Retina (tissue), 1 donor: ENCODE results near the gene HSD11B2.

Experiments
- DNase-seq: peaks from one replicate; pipeline ENCODE4 v3.0.0-alpha.2; 2016

HSD11B2 gene

GRCh38 chr16:67454852-67455251 lies 23.9 kb downstream of the HSD11B2 start:
- no peak for DNase-seq

DNA sequence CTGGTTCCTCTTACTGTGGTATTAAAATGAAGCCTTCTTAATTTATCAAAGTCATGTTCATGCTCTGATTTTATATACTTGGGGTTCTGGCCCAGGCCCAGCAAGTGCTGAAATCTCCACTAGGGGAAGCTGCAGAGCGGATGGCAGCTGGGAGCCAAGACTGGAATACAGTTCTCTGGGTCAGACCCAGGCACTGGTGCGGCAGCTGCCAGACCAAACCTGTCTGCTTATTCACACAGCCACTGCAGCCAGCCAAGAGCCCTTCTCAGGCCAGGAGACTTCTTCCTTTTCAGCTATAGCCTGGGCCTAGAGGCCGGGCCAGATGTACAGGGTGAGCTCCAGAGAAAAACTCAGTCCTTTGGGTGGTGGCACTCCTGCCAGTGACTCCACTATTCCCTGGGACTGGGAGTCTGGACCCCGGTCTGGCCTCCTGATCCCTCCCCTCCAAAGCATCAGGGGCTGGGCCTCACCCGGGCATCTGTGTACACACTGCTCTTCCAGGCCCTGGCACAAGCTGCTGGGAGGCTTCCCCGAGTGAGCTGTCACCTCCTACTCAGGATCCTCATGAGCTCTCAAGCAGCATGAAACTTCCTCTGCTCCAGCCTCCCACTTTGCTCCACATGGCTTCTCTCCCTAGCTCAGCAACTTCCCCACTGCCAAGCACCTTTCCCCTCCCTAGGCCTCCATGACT lies 25.6 kb downstream of the HSD11B2 start:
- no peak for DNase-seq

- DNase-seq, result no peak
These were observed 26.7 kb downstream of the HSD11B2 start for GRCh38 chr16:67457611-67458010.

DNA sequence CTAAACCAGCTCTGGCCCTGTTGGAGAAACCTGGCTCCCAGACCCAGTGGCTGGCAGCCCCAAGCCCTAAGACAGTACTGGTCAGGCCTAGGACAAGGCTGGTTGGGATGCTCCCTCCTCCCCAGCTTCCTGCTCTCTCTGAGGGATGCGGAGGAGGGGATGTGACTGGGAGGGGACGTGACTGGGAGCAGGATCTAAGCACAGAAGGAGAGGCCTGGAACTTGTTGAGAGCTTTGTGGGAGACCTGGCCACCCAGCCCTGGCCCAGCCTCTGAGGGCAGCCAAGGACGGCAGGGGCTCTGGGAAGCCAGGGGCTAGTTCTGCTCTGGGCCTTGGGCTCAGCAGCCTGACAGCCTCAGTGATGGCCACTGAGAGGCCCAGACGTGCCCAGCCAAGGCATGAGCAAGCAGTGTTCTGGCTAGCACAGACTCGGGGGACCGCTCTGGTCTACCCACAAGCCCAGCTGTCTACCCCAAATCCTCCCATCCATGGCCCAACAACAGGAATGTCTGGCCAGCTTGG lies 27.3 kb downstream of the HSD11B2 start:
- DNase-seq, result no peak

GRCh38 chr16:67459066-67459860 lies 28.3 kb downstream of the HSD11B2 start:
- no peak for DNase-seq

- no peak for DNase-seq
These were observed 28.9 kb downstream of the HSD11B2 start for GRCh38 chr16:67459861-67460150.

- DNase-seq, result no peak
These were observed 29.2 kb downstream of the HSD11B2 start for GRCh38 chr16:67460168-67460567.

GRCh38 chr16:67460961-67461360 lies 30.0 kb downstream of the HSD11B2 start:
- DNase-seq, result no peak

- no peak for DNase-seq
These were observed 30.8 kb downstream of the HSD11B2 start for GRCh38 chr16:67461600-67462278.

GRCh38 chr16:67462279-67462655 lies 31.3 kb downstream of the HSD11B2 start:
- no peak for DNase-seq

- DNase-seq, result no peak
These were observed 32.1 kb downstream of the HSD11B2 start for GRCh38 chr16:67463059-67463458.

DNA sequence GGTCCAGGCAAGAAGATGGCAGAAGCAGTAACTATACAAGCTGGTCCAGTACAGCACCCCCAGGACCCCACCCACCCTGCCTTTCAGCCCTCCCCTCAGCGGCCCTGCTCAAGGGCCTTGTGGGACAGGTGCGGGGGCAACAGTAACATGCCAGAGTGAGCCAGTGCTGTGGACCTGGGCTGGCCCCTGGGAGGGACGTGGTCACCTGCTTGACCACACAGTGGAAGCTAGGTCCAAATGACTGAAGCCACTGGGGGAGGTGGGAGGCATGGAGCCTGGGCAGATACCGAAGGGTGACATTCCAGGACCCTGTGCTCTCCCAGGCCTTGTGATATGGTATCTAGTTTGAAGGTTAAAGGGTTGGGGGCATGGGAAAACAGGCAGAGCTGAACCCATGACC lies 32.8 kb downstream of the HSD11B2 start:
- no peak for DNase-seq

- DNase-seq, result no peak
These were observed 33.6 kb downstream of the HSD11B2 start for GRCh38 chr16:67464565-67464964.

GRCh38 chr16:67466581-67466980 lies 35.7 kb downstream of the HSD11B2 start:
- DNase-seq, result no peak

- no peak for DNase-seq
These were observed 37.8 kb downstream of the HSD11B2 start for GRCh38 chr16:67468731-67469130.

GRCh38 chr16:67470359-67470758 lies 39.4 kb downstream of the HSD11B2 start:
- DNase-seq, result no peak

GRCh38 chr16:67471758-67472384 lies 41.0 kb downstream of the HSD11B2 start:
- no peak for DNase-seq

GRCh38 chr16:67474551-67475455 lies 43.9 kb downstream of the HSD11B2 start:
- no peak for DNase-seq

DNA sequence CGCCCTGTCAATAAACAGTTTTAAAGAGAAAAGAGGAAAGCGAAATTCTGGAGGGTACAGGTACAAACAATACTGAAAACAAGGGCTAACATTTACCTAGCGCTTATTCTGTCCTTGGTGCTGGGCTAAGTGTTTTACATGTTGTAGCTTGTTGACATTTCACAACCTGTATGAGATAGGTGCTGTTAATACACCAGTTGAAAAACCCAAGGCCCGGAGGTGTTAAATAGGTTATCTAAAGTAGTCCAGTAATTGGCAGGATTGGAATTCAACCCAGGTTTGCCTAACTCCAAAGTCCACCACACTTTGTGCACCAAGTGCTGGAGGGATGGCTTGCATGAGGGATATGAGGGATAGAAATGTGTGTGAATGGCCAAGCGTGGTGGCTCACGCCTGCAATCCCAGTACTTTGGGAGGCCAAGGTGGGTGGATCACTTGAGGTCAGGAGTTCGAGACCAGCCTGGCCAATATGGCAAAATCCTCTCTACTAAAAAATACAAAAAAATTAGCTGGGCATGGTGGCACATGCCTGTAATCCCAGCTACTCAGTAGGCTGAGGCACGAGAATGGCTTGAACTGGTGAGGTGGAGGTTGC lies 47.1 kb downstream of the HSD11B2 start:
- no peak for DNase-seq

DNA sequence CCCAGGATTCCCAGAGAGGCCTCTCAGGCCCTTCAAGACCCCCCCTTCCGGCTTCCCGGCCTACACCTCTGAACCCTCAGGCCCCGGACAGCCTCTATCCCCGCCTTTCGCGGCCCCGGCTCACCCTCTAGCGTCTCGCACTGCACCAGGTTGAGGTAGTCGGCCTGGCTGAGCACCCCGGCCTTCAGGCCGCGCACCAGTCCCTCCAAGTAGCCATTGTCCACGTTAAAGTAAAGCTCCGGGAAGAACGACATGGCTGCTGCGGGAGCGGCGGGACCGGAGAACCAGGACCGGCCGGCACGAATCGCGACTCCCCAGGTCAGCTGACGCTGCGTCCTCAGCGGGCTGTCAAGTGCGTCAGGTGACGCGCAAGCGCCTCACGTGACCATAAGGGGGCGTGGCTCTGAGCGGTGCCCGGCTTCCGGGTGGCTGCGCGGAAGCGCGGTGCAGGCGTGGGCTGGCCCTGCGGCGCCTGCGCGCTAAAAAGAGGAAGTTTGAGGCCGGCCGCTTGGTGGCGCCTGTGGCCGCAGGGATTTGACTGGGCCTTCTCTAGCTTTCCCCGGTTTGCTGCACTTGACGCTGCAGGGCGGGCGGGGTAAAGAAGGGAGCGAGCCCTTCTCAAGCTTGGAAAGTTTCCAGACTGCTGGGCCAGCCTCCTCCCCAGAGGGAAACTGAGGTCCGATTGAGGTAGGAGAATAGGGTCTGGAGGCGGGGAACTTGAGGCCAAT lies 50.1 kb downstream of the HSD11B2 start, which contains the start of gene ATP6V0D1:
Gene ATP6V0D1, minus strand, starts transcription at position 325 of the 728 bp plus-strand sequence. Its CDS starts 71 bp downstream, at position 254.
- DNase-seq, result peak; percentile 100
